EH (cell line): ENCODE measurements around the gene CTNNA3.

Source experiments
- DNase-seq: peaks from one replicate; pipeline ENCODE4 v3.0.0-alpha.2; 2015; ENCODE audit warnings: low read depth

CTNNA3 gene

DNA sequence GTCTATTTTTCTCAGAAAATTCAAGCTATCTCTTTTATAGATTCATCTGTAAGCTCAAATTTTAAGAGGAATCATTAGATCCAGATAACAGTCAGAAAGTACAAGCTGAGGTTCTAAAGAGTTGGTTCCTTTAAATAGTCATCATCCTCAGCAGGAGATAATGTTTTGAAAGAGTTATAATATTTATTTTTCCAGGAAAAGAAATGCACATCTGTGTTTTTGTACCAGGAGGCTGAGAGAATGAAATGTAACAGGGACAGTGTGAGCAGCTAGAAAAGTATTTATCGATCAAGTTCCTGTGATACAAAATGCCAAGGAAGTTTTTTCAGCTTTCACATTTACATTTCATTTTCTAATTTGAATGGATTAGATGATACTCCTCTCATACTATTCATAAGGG lies 890.4 kb downstream of the CTNNA3 start:
- no peak for DNase-seq

GRCh38 chr10:66804962-66805361 lies 891.0 kb downstream of the CTNNA3 start:
- DNase-seq: no peak

- no peak for DNase-seq
Observed at GRCh38 chr10:66803174-66803573, 892.8 kb downstream of the CTNNA3 start.

DNA sequence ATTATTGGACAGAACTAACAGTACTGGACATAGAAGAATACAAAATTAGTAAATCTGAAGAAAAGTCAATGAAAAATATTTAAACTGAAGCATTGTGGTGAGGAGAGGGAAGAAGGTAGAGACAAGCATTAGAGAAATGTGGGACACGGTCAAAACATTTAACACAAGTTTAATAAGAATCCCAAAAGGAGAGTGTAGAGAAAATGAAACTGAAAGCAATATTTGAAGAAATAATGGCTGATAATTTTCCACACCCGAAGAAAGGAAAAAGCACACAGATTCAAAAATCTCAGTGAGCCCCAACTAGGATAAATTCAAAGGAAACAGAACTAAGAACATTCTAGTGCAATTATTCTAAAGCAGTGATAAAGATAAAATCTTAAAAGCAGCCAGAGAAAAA lies 896.5 kb downstream of the CTNNA3 start:
- no peak for DNase-seq

DNA sequence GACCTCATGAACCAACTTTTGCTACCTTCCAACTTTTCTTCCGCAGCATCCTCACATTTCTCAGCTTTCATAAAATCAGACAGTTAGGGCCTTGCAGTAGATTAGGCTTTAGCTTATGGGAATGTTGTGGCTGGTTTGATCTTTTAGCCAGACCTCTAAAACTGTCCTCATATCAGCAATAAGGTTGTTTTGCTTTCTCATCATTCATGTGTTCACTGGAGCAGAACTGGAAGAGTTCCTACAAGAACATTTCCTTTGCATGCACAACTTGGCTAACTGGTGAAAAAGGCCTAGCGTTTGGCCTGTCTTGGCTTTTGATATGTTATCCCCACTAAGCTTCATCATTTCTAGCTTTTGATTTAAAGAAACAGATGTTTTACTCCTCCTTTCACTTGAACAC lies 900.1 kb downstream of the CTNNA3 start:
- no peak for DNase-seq

DNA sequence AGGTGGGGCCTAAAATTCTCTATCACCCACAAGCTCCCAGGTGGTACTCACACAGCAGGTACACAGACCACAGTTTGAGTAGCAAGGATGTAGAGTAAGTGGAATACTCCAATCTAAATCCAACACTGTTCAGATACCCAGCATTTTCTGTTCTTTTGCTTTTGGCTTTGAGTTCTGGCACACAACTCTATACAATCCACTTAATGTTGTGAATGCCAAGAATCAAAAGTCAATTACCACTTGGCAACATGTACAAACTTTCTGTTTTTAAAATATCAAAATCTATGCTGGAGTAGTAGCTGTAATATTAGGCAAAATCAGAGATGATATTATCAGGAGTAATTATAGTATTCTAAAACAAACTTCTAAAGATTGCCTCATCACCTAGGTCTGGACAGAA lies 903.6 kb downstream of the CTNNA3 start:
- no peak for DNase-seq

DNA sequence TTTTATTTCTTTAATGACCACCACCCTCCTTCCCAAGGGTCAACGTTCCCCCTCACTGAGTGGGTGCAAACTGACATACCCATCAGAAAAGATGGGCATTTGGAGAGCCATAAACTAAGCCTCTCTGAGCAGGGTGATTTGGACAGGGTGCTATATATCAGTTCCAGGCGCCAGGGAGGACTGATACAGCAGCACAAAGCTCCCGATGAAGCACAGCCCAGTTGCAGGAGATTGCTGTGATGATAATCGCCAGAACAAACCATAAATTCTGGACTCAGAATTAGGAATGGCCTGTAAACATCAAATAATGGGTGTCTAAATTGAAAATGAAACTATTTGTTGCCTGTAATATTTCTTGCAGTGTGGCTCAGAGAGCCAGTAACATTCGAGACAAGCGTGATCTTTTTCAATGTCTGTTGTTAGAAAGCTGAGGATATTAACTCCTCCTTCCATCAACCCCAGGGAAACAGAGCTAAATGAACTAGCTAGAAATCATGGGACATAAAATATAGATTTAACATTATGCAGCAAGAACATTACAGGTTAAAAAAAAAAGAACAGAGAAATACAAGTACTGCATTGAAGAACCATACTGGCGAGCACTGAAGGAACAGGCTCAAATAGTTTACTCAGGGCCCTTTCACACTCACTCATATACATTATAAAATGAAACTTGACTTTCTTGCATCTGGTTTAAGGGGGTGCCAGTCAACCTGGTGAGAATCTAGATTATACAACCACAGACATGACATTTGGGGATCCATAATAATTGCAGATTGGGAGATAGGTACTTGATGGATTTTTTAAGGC lies 907.6 kb downstream of the CTNNA3 start:
- DNase-seq: no peak

GRCh38 chr10:66786709-66787108 lies 909.3 kb downstream of the CTNNA3 start:
- DNase-seq: no peak

- DNase-seq: no peak
Observed at GRCh38 chr10:66784770-66785169, 911.2 kb downstream of the CTNNA3 start.

GRCh38 chr10:66783316-66783715 lies 912.7 kb downstream of the CTNNA3 start:
- DNase-seq: peak; percentile 14

- DNase-seq: no peak
Observed at GRCh38 chr10:66782776-66783175, 913.2 kb downstream of the CTNNA3 start.

- no peak for DNase-seq
Observed at GRCh38 chr10:66782144-66782543, 913.9 kb downstream of the CTNNA3 start.

GRCh38 chr10:66780796-66781195 lies 915.2 kb downstream of the CTNNA3 start:
- DNase-seq: no peak

- DNase-seq: no peak
Observed at GRCh38 chr10:66778351-66778750, 917.6 kb downstream of the CTNNA3 start.

- no peak for DNase-seq
Observed at GRCh38 chr10:66777665-66778064, 918.3 kb downstream of the CTNNA3 start.

- DNase-seq: no peak
Observed at GRCh38 chr10:66773472-66773817, 922.5 kb downstream of the CTNNA3 start.

GRCh38 chr10:66772548-66773471 lies 923.2 kb downstream of the CTNNA3 start:
- peak; percentile 4 for DNase-seq

GRCh38 chr10:66767707-66768106 lies 928.3 kb downstream of the CTNNA3 start:
- no peak for DNase-seq

DNA sequence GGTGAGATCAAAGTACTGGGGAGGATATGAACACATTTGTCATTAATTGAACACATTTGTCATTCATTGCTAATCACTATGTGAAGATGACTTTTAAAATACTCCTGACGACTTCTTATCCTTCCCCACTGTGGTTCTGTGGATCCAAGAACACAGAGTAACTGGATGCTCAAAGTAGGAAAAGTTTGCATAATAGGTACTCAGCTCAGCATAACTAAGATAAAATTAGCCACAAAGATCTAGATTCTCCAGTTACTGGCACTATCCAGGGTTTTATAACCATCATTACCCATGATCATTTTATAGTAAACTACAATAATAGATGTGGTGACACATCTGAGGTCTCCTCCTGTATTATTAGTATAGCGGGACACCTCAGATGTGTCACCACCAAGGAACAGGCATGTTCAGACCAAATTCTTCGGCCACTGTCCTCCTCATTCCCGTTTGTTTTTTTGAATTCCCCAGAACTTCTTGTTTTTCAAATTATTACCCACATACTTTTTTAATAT lies 933.7 kb downstream of the CTNNA3 start:
- DNase-seq: no peak

- DNase-seq: no peak
Observed at GRCh38 chr10:66760941-66761340, 935.1 kb downstream of the CTNNA3 start.

- DNase-seq: no peak
Observed at GRCh38 chr10:66755474-66755873, 940.5 kb downstream of the CTNNA3 start.

- DNase-seq: no peak
Observed at GRCh38 chr10:66752714-66753113, 943.3 kb downstream of the CTNNA3 start.

GRCh38 chr10:66748217-66748616 lies 947.8 kb downstream of the CTNNA3 start:
- DNase-seq: no peak
